GM18498 (cell line): ENCODE measurements around the gene TMTC2.

ENCODE experiments used
- ATAC-seq: cut with Tn5 transposase; IDR thresholded peaks from one replicate; pipeline ENCODE4 v1.9.1; 2021; ENCODE audit warnings: mild to moderate bottlenecking, moderate library complexity; ENCODE audit not compliant: unreplicated experiment

TMTC2 gene

GRCh38 chr12:82998509-82998908, 311.8 kb downstream of the TMTC2 start:
- ATAC-seq: no peak

DNA sequence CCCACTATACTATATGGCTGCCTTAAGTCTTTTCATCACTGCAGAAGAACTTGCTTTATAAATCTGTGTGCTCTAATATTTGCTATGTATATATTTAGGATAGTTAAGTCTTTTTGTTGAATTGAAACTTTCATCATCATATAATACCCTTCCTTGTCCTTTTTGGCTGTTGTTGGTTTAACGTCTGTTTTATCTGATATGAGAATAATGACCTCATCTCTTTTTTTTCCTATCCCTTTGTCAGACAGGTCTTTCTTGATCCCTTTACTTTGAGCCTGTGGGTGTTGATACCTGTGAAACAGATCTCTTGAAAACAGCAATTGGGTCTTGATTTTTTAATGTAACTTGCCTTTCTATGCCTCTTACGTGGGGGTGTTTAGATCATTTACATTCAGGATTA, 316.3 kb downstream of the TMTC2 start:
- ATAC-seq: no peak

- ATAC-seq: no peak
Measured at GRCh38 chr12:83005534-83006197, 319.0 kb downstream of the TMTC2 start.

- ATAC-seq: no peak
Measured at GRCh38 chr12:83008703-83009102, 322.0 kb downstream of the TMTC2 start.

DNA sequence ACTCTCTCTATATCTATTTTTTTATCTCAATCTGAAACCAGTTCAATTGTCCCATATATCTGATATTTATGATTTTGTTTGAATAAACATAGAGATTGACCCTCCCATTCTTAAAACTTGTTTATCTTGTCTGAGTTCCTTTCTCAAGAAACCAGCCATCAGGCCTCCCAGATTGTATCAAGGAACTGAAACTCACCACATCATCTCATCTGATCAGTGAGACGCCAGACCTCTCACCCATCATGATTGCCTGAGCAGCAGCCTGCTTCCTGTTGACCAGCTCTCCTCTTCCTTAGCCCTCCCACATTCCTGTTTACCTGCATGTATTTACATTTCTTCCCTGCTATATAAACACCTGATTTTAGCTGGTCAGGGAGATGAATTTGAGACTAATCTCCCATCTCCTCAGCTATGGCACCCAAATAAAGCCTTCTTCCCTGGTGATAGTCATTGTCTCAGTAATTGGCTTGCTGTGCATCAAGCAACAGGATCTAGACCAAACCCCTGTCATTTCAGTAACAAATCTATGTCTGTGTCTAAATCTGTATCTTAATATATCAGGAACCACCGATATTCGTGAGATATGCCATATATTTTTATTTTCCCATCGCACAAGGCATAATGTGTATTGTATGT, 323.6 kb downstream of the TMTC2 start:
- ATAC-seq: no peak

GRCh38 chr12:83015390-83016217, 328.9 kb downstream of the TMTC2 start:
- ATAC-seq: no peak

GRCh38 chr12:83016218-83016835, 329.6 kb downstream of the TMTC2 start:
- no peak for ATAC-seq

- no peak for ATAC-seq
Measured at GRCh38 chr12:83016991-83017390, 330.3 kb downstream of the TMTC2 start.

DNA sequence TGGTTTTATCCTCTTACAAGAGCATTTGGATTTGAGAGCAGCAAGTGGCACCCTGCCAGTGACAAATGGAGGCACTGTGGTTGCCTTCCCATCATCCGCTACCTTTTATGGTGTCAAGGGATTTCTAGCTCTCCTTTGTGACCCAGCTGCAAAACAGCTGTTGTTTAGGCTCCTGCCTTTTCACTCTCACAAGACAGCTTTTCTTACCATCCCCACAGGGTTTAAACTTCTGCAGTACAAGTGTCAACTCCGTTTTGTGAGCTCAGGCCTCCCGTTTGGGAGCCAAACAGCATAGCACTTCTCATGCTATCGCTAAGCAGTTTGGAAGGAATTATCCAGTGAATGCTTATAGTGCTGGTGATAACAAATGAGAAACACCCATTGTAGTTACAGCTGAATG, 331.4 kb downstream of the TMTC2 start:
- no peak for ATAC-seq

GRCh38 chr12:83027021-83027723, 340.5 kb downstream of the TMTC2 start:
- no peak for ATAC-seq

- no peak for ATAC-seq
Measured at GRCh38 chr12:83031196-83031595, 344.5 kb downstream of the TMTC2 start.

GRCh38 chr12:83036847-83037246, 350.1 kb downstream of the TMTC2 start:
- ATAC-seq: no peak

GRCh38 chr12:83039413-83039812, 352.7 kb downstream of the TMTC2 start:
- no peak for ATAC-seq

GRCh38 chr12:83040339-83040738, 353.6 kb downstream of the TMTC2 start:
- no peak for ATAC-seq

DNA sequence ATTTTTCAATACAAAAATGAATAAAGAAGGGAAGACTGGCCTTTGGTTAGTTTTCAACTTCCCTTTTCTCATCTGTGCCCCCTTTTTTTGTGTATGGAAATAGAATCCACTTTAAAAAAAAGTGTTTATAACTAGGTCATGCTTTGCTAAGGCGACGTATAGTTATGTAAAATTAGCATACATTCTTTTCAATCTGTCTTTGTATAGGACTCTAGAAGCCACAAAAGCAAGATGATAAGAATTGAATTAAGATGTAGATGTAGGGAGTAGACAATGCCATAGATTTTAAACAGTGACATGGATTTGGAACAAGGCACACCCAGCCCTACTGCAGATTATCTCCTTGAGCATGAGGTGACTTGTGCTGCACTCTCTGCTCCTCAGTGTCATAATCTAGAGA, 354.3 kb downstream of the TMTC2 start:
- no peak for ATAC-seq

DNA sequence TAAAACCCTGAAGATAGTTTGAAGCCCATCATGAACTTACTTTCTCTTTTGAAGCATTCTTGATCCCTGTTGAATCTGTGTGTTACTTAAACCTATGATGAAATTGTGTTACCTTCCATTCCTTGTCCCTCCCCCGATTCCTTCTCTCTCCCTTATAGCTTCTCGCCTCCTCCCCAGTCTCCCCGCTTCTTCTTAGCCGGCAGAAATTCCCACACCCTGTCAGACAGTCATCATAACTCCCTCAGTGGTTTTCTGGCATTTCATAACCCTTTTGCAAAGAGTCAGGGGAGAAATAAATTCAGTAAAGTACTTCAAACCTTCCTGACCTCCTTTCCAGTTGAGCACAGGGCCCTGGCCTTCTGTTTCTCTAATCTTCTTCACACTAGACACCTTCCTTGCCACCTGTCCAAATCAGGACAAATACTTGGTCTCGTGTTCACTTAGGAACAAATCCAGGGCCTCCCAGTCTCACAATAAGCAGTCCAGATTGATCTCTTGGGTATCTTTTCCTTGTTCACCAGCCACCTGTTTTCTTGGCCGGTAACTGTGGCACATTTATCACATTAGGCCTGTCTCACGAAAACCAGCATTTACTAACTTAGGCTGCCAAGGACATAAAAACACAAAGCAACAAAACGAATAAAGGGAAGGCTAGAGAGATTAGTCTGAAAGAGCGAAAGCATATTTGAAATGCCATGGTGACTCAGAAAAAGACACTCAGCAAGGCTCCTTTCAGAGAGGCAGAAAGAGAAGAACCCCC, 355.9 kb downstream of the TMTC2 start:
- no peak for ATAC-seq

GRCh38 chr12:83044736-83045135, 358.0 kb downstream of the TMTC2 start:
- no peak for ATAC-seq

DNA sequence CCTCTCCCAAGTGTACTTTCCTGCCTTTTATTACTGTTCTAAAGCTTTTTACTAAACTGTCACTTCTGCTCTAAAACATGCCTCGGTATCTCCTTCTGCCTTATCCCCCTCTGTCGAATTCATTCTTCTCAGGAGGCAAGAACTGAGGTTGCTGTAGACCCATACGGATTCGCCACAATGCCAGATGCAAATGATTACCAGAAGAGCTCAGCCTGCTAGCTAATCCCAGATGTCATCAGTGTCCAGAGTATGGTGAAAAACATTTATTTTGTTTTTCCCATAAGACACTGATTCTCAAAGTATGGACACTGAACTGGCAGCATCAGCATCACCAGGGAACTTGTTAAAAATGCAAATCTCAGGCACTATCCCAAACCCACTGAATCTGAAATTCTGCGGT, 359.3 kb downstream of the TMTC2 start:
- ATAC-seq: no peak

- ATAC-seq: no peak
Measured at GRCh38 chr12:83049306-83049705, 362.6 kb downstream of the TMTC2 start.

DNA sequence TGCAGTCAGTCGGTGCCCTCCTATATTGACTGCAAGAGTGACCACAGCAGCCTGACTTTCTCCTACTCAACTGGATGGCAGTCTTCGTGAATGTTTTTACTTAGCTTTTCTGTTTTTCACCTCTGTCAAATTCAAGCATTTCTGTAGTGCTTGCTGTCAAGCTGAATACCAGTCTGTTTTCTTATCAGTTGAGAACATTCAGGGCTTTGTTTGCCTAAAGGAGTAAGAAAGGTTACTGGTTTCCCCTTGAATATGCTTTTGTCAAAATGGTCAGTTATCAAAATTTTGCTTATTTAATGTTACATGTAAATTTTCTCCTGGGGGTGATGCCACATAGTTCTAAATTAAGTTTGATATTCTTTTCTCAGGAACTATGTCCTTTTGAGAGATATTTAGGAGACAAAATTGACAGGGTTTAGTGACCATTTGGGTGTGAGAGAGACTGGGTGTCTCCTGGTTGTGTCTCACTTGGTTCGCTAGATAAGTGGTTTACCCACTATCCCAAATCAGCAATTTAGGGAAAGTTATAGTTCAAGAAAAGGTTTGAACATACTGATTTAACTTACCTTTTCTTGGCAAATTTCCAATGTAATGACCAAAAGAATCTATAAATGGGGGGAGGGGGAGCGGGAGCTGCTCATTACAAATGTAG, 366.3 kb downstream of the TMTC2 start:
- no peak for ATAC-seq
